K562 (cell line): ENCODE results near the gene TMEM217. TPM values are rescaled to one million over a fixed set of nuclear protein-coding genes. Genes with fewer than 3 reads are reported as not detected.

Experiments used
- ATAC-seq: fragments of 200-7000 bp; cut with Tn5 transposase; 3 replicates; pipeline ENCODE4 v1.9.1; 2020; ENCODE audit warnings: moderate library complexity
- BruUV-seq: library from RNA; stranded (reverse); fragments of 400-500 nt; replicated peaks from 2 replicates; lab custom pipeline; 2021; lab: Mats Ljungman, UMichigan
- CTCF ChIA-PET: fragments of 300-600 bp; formaldehyde crosslinking; extraction: SDS; loops from one replicate; lab custom pipeline; 2021; ENCODE audit warnings: low intra/inter-chr PET ratio; lab: Yijun Ruan, JAX
- POLR2A ChIA-PET: fragments of 300-600, 350-650 bp; sonication (Branson Sonifier 250); formaldehyde crosslinking; extraction: SDS; loops from one replicate; lab custom pipeline; 2021; ENCODE audit warnings: antibody characterized with exemption, inconsistent platforms; lab: Yijun Ruan, JAX
- DNase-seq, 4 experiments: peaks; one replicate each; pipeline versions ENCODE4 v3.0.0 to v3.0.0-alpha.2; 2011 to 2018; ENCODE audit warnings: low spot score in 3 of 4, mixed read lengths in 3 of 4; ENCODE audit errors: extremely low read depth in 1 of 4
- FAIRE-seq: peaks from 2 replicates; lab custom pipeline; 2011; peaks lifted over from hg19 to GRCh38; lab: Jason Lieb, UNC
- H2AFZ ChIP-seq: 2 replicates; pipeline ENCODE4 v1.6.0; 2011; ENCODE audit warnings: low read depth, low read length, control low read depth, inconsistent platforms
- H3K27ac ChIP-seq: fragments of 200-600 bp; 3 replicates; pipeline ENCODE4 v1.8.0; 2011; ENCODE audit warnings: low read depth, mild to moderate bottlenecking, control low read depth, inconsistent platforms, low read length, moderate library complexity, mixed read lengths; ENCODE audit errors: extremely low read depth
- H3K27me3 ChIP-seq, 2 experiments: fragments of 300-600 bp in 1 of 2; 2 replicates in 1 of 2; 3 replicates in 1 of 2; pipeline versions ENCODE4 v1.6.0 to v1.8.0; 2011; ENCODE audit warnings: inconsistent platforms in 2 of 2, low read length in 2 of 2, mild to moderate bottlenecking in 1 of 2, mixed read lengths in 1 of 2, moderate library complexity in 1 of 2; ENCODE audit not compliant: control insufficient read depth in 2 of 2, insufficient read depth in 2 of 2
- H3K36me3 ChIP-seq: fragments of 300-600 bp; 3 replicates; pipeline ENCODE4 v1.8.0; 2011; ENCODE audit warnings: mild to moderate bottlenecking, low read length, inconsistent platforms; ENCODE audit not compliant: control insufficient read depth, insufficient read depth
- H3K4me1 ChIP-seq, 2 experiments: fragments of 200-600 bp in 1 of 2; replicated peaks in 1 of 2; 2 replicates in 1 of 2; 3 replicates in 1 of 2; pipeline versions ENCODE4 v1.5.1 to v1.8.0; 2011; ENCODE audit warnings: inconsistent platforms in 2 of 2, low read length in 2 of 2, mild to moderate bottlenecking in 1 of 2, mixed read lengths in 1 of 2, moderate library complexity in 1 of 2; ENCODE audit not compliant: control insufficient read depth in 2 of 2, insufficient read depth in 2 of 2
- H3K4me2 ChIP-seq: 2 replicates; pipeline ENCODE4 v1.6.1; 2011; ENCODE audit warnings: low read length, control low read depth, inconsistent platforms, mixed read lengths; ENCODE audit not compliant: insufficient read depth
- H3K4me3 ChIP-seq: fragments of 200-600 bp; sonication (generic), shearing (Covaris generic); 2 replicates; pipeline ENCODE4 v1.5.1; 2016; ENCODE audit warnings: control low read depth, inconsistent platforms
- H3K79me2 ChIP-seq: fragments of 200-600 bp; 3 replicates; pipeline ENCODE4 v1.8.0; 2011; ENCODE audit warnings: low read length, inconsistent platforms; ENCODE audit not compliant: control insufficient read depth, insufficient read depth
- H3K9ac ChIP-seq, 2 experiments: 2 replicates each; pipeline versions ENCODE4 v1.6.0 to v1.6.1; 2011; ENCODE audit warnings: low read depth in 2 of 2, low read length in 2 of 2, control low read depth in 1 of 2, inconsistent platforms in 1 of 2, mild to moderate bottlenecking in 1 of 2, mixed read lengths in 1 of 2; ENCODE audit not compliant: insufficient read depth in 1 of 2
- H3K9me1 ChIP-seq: one replicate; pipeline ENCODE4 v1.6.0; 2011; ENCODE audit warnings: inconsistent platforms, mild to moderate bottlenecking, low read length, moderate library complexity; ENCODE audit not compliant: control insufficient read depth, insufficient read depth
- H3K9me3 ChIP-seq: replicated peaks from 2 replicates; pipeline ENCODE4 v1.5.1; 2011; ENCODE audit warnings: low read depth, low read length, inconsistent platforms; ENCODE audit not compliant: control insufficient read depth, insufficient read depth
- H4K20me1 ChIP-seq: replicated peaks from 2 replicates; pipeline ENCODE4 v1.6.1; 2011; ENCODE audit warnings: low read length, inconsistent platforms, mixed read lengths; ENCODE audit not compliant: control insufficient read depth, insufficient read depth
- BACH1 ChIP-seq: fragments of 200-800 bp; sonication (Bioruptor generic); IDR thresholded peaks from 2 replicates; pipeline ENCODE4 v1.6.1; 2016; ENCODE audit warnings: missing genetic modification characterization, missing compliant biosample characterization
- CAMTA2 ChIP-seq: fragments of 250-450 bp; sonication (Bioruptor Pico); conservative IDR thresholded peaks from 2 replicates; pipeline ENCODE4 v1.5.1; 2022
- CHD2 ChIP-seq: IDR thresholded peaks from 2 replicates; pipeline ENCODE4 v1.6.1; 2011; ENCODE audit warnings: low read depth, low read length
- CTCFL ChIP-seq: IDR thresholded peaks from 2 replicates; pipeline ENCODE4 v1.6.1; 2011; ENCODE audit warnings: borderline replicate concordance, low read depth, mild to moderate bottlenecking, moderate library complexity, low read length; ENCODE audit not compliant: insufficient read depth, poor library complexity, severe bottlenecking
- E2F1 ChIP-seq: sonication (generic); formaldehyde crosslinking; IDR thresholded peaks from 2 replicates; pipeline ENCODE4 v1.8.1; 2023; ENCODE audit warnings: mild to moderate bottlenecking, missing genetic modification reagents, moderate library complexity
- ESRRA ChIP-seq: fragments of 450-650 bp; IDR thresholded peaks from 2 replicates; pipeline ENCODE4 v1.6.1; 2014; ENCODE audit warnings: low read depth, mild to moderate bottlenecking, moderate library complexity, borderline replicate concordance
- KAT7 ChIP-seq: sonication (generic); formaldehyde crosslinking; IDR thresholded peaks from 2 replicates; pipeline ENCODE4 v1.8.0; 2022; ENCODE audit warnings: missing genetic modification reagents, mild to moderate bottlenecking, borderline replicate concordance
- NR2C2 ChIP-seq, 2 experiments: fragments of 200-800 bp in 1 of 2; sonication (Bioruptor generic) in 1 of 2; sonication (generic) in 1 of 2; formaldehyde crosslinking in 1 of 2; IDR thresholded peaks; 2 replicates each; pipeline versions ENCODE4 v1.6.1 to v1.8.0; 2016 to 2022; ENCODE audit warnings: mild to moderate bottlenecking in 1 of 2, missing compliant biosample characterization in 1 of 2, missing genetic modification characterization in 1 of 2, missing genetic modification reagents in 1 of 2
- POLR2AphosphoS2 ChIP-seq: IDR thresholded peaks from 2 replicates; pipeline ENCODE4 v1.6.1; 2012; ENCODE audit warnings: low read length, improper control_type of control experiment
- POLR2AphosphoS5 ChIP-seq: IDR thresholded peaks from 2 replicates; pipeline ENCODE4 v1.6.1; 2011; ENCODE audit warnings: mild to moderate bottlenecking, low read depth, low read length, moderate library complexity; ENCODE audit not compliant: control insufficient read depth, insufficient read depth
- RFX5 ChIP-seq: IDR thresholded peaks from 2 replicates; pipeline ENCODE4 v1.6.1; 2011; ENCODE audit warnings: low read depth, mild to moderate bottlenecking, improper control_type of control experiment, low read length
- SRF ChIP-seq, 2 experiments: fragments of 250-450, 450-650 bp in 1 of 2; sonication (Bioruptor Pico) in 1 of 2; sonication (generic) in 1 of 2; formaldehyde crosslinking; IDR thresholded peaks; 2 replicates each; pipeline versions ENCODE4 v1.5.0 to v1.5.1; 2020 to 2022; ENCODE audit warnings: mild to moderate bottlenecking in 1 of 2, missing genetic modification reagents in 1 of 2
- SRSF3 ChIP-seq: fragments of 200-400 bp; formaldehyde crosslinking; IDR thresholded peaks from 2 replicates; pipeline ENCODE4 v1.6.1; 2016; ENCODE audit warnings: mild to moderate bottlenecking, low read length, moderate library complexity; ENCODE audit not compliant: insufficient read depth
- TAF15 ChIP-seq: fragments of 200-400 bp; formaldehyde crosslinking; IDR thresholded peaks from 2 replicates; pipeline ENCODE4 v1.6.1; 2017; ENCODE audit warnings: mild to moderate bottlenecking, low read depth, low read length, moderate library complexity
- TAF7 ChIP-seq: fragments of 450-650 bp; IDR thresholded peaks from 2 replicates; pipeline ENCODE4 v1.6.1; 2016; ENCODE audit warnings: missing genetic modification characterization, missing compliant biosample characterization
- ZNF217 ChIP-seq: sonication (generic); formaldehyde crosslinking; IDR thresholded peaks from 2 replicates; pipeline ENCODE4 v1.8.0; 2022; ENCODE audit warnings: mild to moderate bottlenecking, missing genetic modification reagents
- ZNF274 ChIP-seq: IDR thresholded peaks from 2 replicates; pipeline ENCODE4 v1.6.1; 2011; ENCODE audit warnings: low read depth, mild to moderate bottlenecking, low read length, moderate library complexity, borderline replicate concordance
- ZNF551 ChIP-seq: fragments of 250-450 bp; sonication (Bioruptor Pico); IDR thresholded peaks from 2 replicates; pipeline ENCODE4 v1.5.0; 2021; ENCODE audit warnings: mild to moderate bottlenecking, moderate library complexity
- WGBS: fragments of 100-300 bp; shearing (Covaris generic); methylation state at CpG from one replicate; pipeline ENCODE4 v1.1.6; 2016; ENCODE audit warnings: low coverage, mixed read lengths; ENCODE audit not compliant: insufficient coverage; ENCODE audit errors: missing lambda C conversion rate; 5-methylcytosine and 5-hydroxymethylcytosine counted together
- in situ Hi-C: fragments of 300-500 bp; cut with MboI; formaldehyde crosslinking; loops from 4 replicates; pipeline ENCODE4 v1.15.0; 2018; ENCODE audit warnings: inconsistent platforms, mixed read lengths
- intact Hi-C: fragments of 100-400 bp; cut with micrococcal nuclease; formaldehyde crosslinking; loops from 2 replicates; pipeline ENCODE4 v1.14.2; 2022
- polyA plus RNA-seq, 8 experiments: library from polyadenylated mRNA; depleted of rRNA in 4 of 8; stranded (reverse) in 5 of 8; unstranded in 3 of 8; fragments of >200 nt; fragmentation: Nextera tagmentation in 2 of 8; fragmentation: Illumina TruSeq in 1 of 8; extraction: Ambion mirVana in 2 of 8; extraction: Trizol in 1 of 8; gene quantifications; 2 replicates each; pipeline versions ENCODE4 v1.2.1 to v1.2.3, GENCODE V29; 2011 to 2014; ENCODE audit warnings: inconsistent platforms in 1 of 8, missing spikeins in 1 of 8
- total RNA-seq, 7 experiments: library from RNA; depleted of rRNA in 6 of 7; stranded (reverse); fragments of >200 nt in 6 of 7; fragmentation: Illumina TruSeq in 2 of 7; extraction: Trizol in 2 of 7; gene quantifications; 2 replicates each; pipeline versions ENCODE4 v1.2.1 to v1.2.3, GENCODE V29; 2011 to 2021; ENCODE audit warnings: low replicate concordance in 1 of 7

TMEM217 gene
- total and polyA plus RNA-seq, 9 of the 15 experiments (the other 6 are each of a cell fraction or from before 2014, with no cell fraction given): 1.3 to 8.0 (median 1.9) TPM

GRCh38 chr6:37172912-37173492, 84.9 kb downstream of the TMEM217 start:
- Histone ChIP-seq H3K4me1 (peaks cover 33 to 35% of the 10 kb centered on the region in 2 experiments), H3K9me3 (no peaks in the 10 kb centered on the region; the same call in 1 of the 2 replicates), H4K20me1 (peaks cover 22% of the 10 kb centered on the region; the same call in 1 of the 2 replicates), H3K27ac (peak overlapping the region; percentile 82), H3K9me1 (no peaks in the 10 kb centered on the region), H3K27me3 (no peaks in the 10 kb centered on the region), H3K79me2 (peaks cover 85% of the 10 kb centered on the region), H3K4me3 (peak overlapping the region; percentile 97), H3K36me3 (peaks cover 69% of the 10 kb centered on the region), H2AFZ (no peak overlapping the region), H3K9ac (peak overlapping the region; percentile 87 to 98), H3K4me2 (peak overlapping the region; percentile 87)
- in situ Hi-C loops: loop anchor here (5.0 to 10.0 kb wide), 3 partner anchors 34 to 148 kb away; no protein-coding TSS in a partner anchor
- ATAC-seq (no peak), FAIRE-seq (no peak), DNase-seq (peak in 2 of 4 experiments; percentile 9 to 57)
- intact Hi-C loops: loop anchor here (1.0 to 5.0 kb wide), 5 partner anchors 45 to 144 kb away; partner anchors contain the start of genes TBC1D22B and TMEM217
- WGBS: 2% methylated on average over 7 of the region's 7 CpGs
- no TSS peak for BruUV-seq
- ChIA-PET CTCF (interaction anchor here (0.7 to 5.6 kb wide), 12 partner anchors 35 to 153 kb away, joined by 3 to 83 read pairs (median 7); no protein-coding TSS in a partner anchor), POLR2A (interaction anchor here (0.5 to 9.3 kb wide), 25 partner anchors 9 to 408 kb away, joined by 3 to 128 read pairs (median 4); no protein-coding TSS in a partner anchor)
- TF ChIP-seq ZNF274 (no peak), CTCFL (no peak), CHD2 (no peak), ZNF551 (CRISPR knock-in tag) (no peak), BACH1 (peak; percentile 38; the same call in 1 of the 2 replicates), RFX5 (no peak), POLR2AphosphoS5 (no peak), TAF15 (no peak), SRSF3 (no peak), ESRRA (no peak), TAF7 (tag) (no peak), KAT7 (no peak), SRF (CRISPR knock-in tag; IDR thresholded peaks at IDR 0.05) (peak in 1 of 2 experiments; percentile 9; a peak in 1 of 4 replicates), POLR2AphosphoS2 (peak; percentile 14; the same call in 1 of the 2 replicates), CAMTA2 (no peak), NR2C2 (CRISPR knock-in tag; IDR thresholded peaks at IDR 0.05) (no peak), NR2C2 (tag; IDR thresholded peaks at IDR 0.05) (no peak), ZNF217 (CRISPR knock-in tag) (no peak), E2F1 (no peak; the same call in 1 of the 2 replicates)
